Tracheal epithelial cell (primary cell): ENCODE results near the gene FAM133A. TPM values are rescaled to one million over a fixed set of nuclear protein-coding genes. Genes with fewer than 3 reads are reported as not detected.

Source experiments
- total RNA-seq: library from RNA; depleted of rRNA; stranded (reverse); fragments of >200 nt; gene quantifications from 2 replicates; pipeline ENCODE4 v1.2.1, GENCODE V29; 2014

Gene FAM133A
- under 0.01 TPM in 1 of 2 replicates, not detected in the other for total RNA-seq

GRCh38 chrX:93673869-93674271, at the start of gene FAM133A:
TSS of gene FAM133A (plus strand) at chrX:93674206. CDS start at chrX:93709420, 35,214 bp downstream.

GRCh38 chrX:93673056-93673868, 744 bp upstream of the FAM133A start, which contains the start of gene NAP1L3:
TSS of gene NAP1L3 (minus strand) at chrX:93673578. CDS start at chrX:93673304, 274 bp downstream.

Other genes with a start within 250 kb of the FAM133A start
- 0.24 TPM in 1 of 2 replicates, not detected in the other for gene NAP1L3, start 628 bp upstream of the FAM133A start, total RNA-seq